WERI-Rb-1 (cell line): ENCODE data around the gene HCN3.

ENCODE experiments used
- DNase-seq: peaks from one replicate; pipeline ENCODE4 v3.0.0-alpha.2; 2020
- H3K27ac ChIP-seq: fragments of 250-450 bp; sonication (Bioruptor Pico); 2 replicates; pipeline ENCODE4 v1.5.1; 2020; ENCODE audit warnings: mild to moderate bottlenecking, moderate library complexity
- H3K27me3 ChIP-seq: fragments of 250-450 bp; sonication (Bioruptor Pico); 2 replicates; pipeline ENCODE4 v1.5.1; 2021; ENCODE audit warnings: mild to moderate bottlenecking, low read depth, moderate library complexity; ENCODE audit not compliant: insufficient read depth, severe bottlenecking
- H3K36me3 ChIP-seq: fragments of 250-450 bp; sonication (Bioruptor Pico); 2 replicates; pipeline ENCODE4 v1.5.1; 2020; ENCODE audit warnings: mild to moderate bottlenecking, moderate library complexity
- H3K4me3 ChIP-seq: 2 replicates; pipeline ENCODE4 v1.5.1; 2011; ENCODE audit warnings: low read depth, mild to moderate bottlenecking, control low read depth, low read length
- H3K9me3 ChIP-seq: fragments of 250-450 bp; sonication (Bioruptor Pico); 2 replicates; pipeline ENCODE4 v1.5.1; 2021; ENCODE audit warnings: mild to moderate bottlenecking, moderate library complexity; ENCODE audit not compliant: severe bottlenecking
- CTCF ChIP-seq: IDR thresholded peaks from 2 replicates; pipeline ENCODE4 v1.5.1; 2011; ENCODE audit warnings: low read depth, mild to moderate bottlenecking, control low read depth, inconsistent platforms, low read length

The HCN3 gene

GRCh38 chr1:155307247-155307740, 30.0 kb downstream of the HCN3 start:
- no peak overlapping the region for H3K4me3 ChIP-seq

GRCh38 chr1:155308493-155309422, 31.5 kb downstream of the HCN3 start, which contains the start of gene FDPS:
Gene FDPS, plus strand, starts transcription at chr1:155308866. Its CDS starts 924 bp downstream, at chr1:155309790.
- no peaks in the 10 kb centered on the region for H3K9me3 ChIP-seq
- no peak for TF ChIP-seq CTCF
- H3K27me3 ChIP-seq: no peaks in the 10 kb centered on the region
- peaks cover 41% of the 10 kb centered on the region for H3K36me3 ChIP-seq
- H3K4me3 ChIP-seq: peak within 1 kb of the TSS; percentile 89
- DNase-seq: peak; percentile 100
- H3K27ac ChIP-seq: peak within 1 kb of the TSS; percentile 91

More at GRCh38 chr1:155307247-155307740, 30.0 kb downstream of the HCN3 start:
- Histone ChIP-seq H3K9me3 (no peaks in the 10 kb centered on the region), H3K27ac (peak overlapping the region; percentile 66; the same call in 1 of the 2 replicates), H3K27me3 (no peaks in the 10 kb centered on the region), H3K36me3 (peaks cover 29% of the 10 kb centered on the region)
- TF ChIP-seq CTCF: peak; percentile 66
- peak; percentile 69 for DNase-seq

DNA sequence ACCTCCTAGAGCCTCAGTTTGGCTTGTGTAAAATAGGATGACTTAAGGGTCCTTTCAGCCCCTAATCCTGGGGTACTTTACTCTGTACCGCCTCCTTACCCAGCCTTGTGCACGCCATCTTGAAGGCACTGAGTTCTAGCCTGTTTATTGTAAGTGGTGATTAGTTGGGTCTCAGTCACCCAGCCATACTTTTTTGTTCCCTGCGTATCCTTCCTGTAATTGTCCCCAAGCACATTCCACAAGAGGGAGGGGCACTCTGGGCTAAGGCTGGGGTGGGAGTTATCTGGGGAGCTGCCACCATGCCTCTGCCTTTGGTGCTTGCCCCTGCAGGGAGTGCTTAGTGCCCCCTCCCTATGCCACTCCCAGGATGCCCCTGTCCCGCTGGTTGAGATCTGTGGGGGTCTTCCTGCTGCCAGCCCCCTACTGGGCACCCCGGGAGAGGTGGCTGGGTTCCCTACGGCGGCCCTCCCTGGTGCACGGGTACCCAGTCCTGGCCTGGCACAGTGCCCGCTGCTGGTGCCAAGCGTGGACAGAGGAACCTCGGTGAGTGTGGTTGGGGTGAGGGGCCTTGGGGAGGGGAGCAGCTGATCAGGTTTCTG, 32.3 kb downstream of the HCN3 start:
- Histone ChIP-seq H3K27ac (peak overlapping the region; percentile 91), H3K27me3 (no peaks in the 10 kb centered on the region), H3K36me3 (peaks cover 49% of the 10 kb centered on the region), H3K4me3 (peak overlapping the region; percentile 89), H3K9me3 (no peaks in the 10 kb centered on the region)
- no peak for TF ChIP-seq CTCF
- DNase-seq: no peak

DNA sequence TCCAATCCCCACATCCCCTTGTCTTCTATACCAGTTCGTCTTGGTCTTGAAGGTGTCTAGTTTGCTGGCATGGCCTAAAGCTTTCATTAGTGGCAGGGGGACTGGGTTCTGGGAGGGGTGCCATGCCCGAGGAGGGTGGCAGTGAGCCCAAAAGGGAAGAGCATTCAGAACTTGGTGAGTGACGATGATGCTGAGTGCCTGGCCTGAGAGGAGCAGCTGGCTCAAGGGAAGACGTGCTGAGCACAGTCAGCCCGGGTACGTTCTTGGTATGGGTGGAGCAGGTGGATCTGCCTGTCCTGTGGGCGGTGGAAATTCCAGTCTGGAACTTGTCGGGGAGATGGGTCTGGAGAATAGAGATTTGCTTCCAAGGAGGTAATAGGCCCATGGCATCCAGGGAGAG, 36.0 kb downstream of the HCN3 start:
- no peak for DNase-seq
- Histone ChIP-seq H3K4me3 (no peak overlapping the region), H3K36me3 (peaks cover 81% of the 10 kb centered on the region), H3K27me3 (no peaks in the 10 kb centered on the region), H3K27ac (no peak overlapping the region), H3K9me3 (no peaks in the 10 kb centered on the region)
- TF ChIP-seq CTCF: no peak

GRCh38 chr1:155316922-155317321, 39.7 kb downstream of the HCN3 start:
- no peak for DNase-seq
- no peak overlapping the region for H3K4me3 ChIP-seq
- no peak for TF ChIP-seq CTCF
- H3K27me3 ChIP-seq: no peaks in the 10 kb centered on the region
- H3K9me3 ChIP-seq: no peaks in the 10 kb centered on the region
- H3K27ac ChIP-seq: no peak overlapping the region
- H3K36me3 ChIP-seq: peaks cover 89% of the 10 kb centered on the region
